Activated naive CD8-positive, alpha-beta T cell (primary cell): ENCODE measurements around the gene RS1.

Experiments used
- H3K27ac Mint-ChIP-seq: one replicate; pipeline ENCODE4 v1.8.0; 2021; ENCODE audit warnings: mixed read lengths
- H3K27me3 Mint-ChIP-seq: one replicate; pipeline ENCODE4 v1.8.0; 2021; ENCODE audit warnings: mixed read lengths
- H3K36me3 Mint-ChIP-seq: one replicate; pipeline ENCODE4 v1.8.0; 2021; ENCODE audit warnings: mixed read lengths
- H3K4me1 Mint-ChIP-seq: one replicate; pipeline ENCODE4 v1.8.0; 2021; ENCODE audit warnings: low read depth, mixed read lengths
- H3K4me3 Mint-ChIP-seq: one replicate; pipeline ENCODE4 v1.8.0; 2021; ENCODE audit warnings: mild to moderate bottlenecking, mixed read lengths
- H3K9me3 Mint-ChIP-seq: one replicate; pipeline ENCODE4 v1.8.0; 2021; ENCODE audit warnings: low read depth, mixed read lengths

Gene RS1

GRCh38 chrX:18643853-18644252, 28.1 kb downstream of the RS1 start:
- H3K9me3 Mint-ChIP-seq = no peaks in the 10 kb centered on the region
- no peaks in the 10 kb centered on the region for H3K4me1 Mint-ChIP-seq
- no peaks in the 10 kb centered on the region for H3K27me3 Mint-ChIP-seq
- H3K27ac Mint-ChIP-seq = no peak overlapping the region
- no peak overlapping the region for H3K4me3 Mint-ChIP-seq
- no peaks in the 10 kb centered on the region for H3K36me3 Mint-ChIP-seq

- Mint-ChIP-seq H3K36me3 (no peaks in the 10 kb centered on the region), H3K9me3 (no peaks in the 10 kb centered on the region), H3K4me1 (no peaks in the 10 kb centered on the region), H3K4me3 (no peak overlapping the region), H3K27me3 (no peaks in the 10 kb centered on the region), H3K27ac (no peak overlapping the region)
Observed at GRCh38 chrX:18643243-18643642, 28.7 kb downstream of the RS1 start.

DNA sequence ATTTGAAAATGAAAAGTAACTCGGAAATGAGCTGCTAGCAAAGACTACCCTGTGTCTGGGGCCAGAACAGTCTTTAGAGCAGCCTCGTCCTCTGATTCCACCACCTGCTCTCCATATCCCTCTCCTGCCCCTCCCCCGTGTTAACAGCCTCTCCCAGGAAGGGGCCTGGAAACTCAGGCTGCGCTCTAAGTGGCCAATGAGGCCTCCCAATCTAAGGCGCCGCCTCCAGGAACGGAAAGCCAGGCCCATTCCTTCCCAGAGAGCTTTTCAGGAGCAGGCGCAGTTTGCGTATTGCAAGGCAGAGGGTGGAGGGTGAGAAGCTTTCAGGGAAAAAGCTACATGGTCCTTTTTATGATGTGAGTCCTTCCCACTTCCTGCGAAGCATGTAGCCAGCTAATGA, 31.2 kb downstream of the RS1 start:
- no peaks in the 10 kb centered on the region for H3K9me3 Mint-ChIP-seq
- no peaks in the 10 kb centered on the region for H3K27me3 Mint-ChIP-seq
- no peak overlapping the region for H3K27ac Mint-ChIP-seq
- no peaks in the 10 kb centered on the region for H3K36me3 Mint-ChIP-seq
- no peaks in the 10 kb centered on the region for H3K4me1 Mint-ChIP-seq
- no peak overlapping the region for H3K4me3 Mint-ChIP-seq

DNA sequence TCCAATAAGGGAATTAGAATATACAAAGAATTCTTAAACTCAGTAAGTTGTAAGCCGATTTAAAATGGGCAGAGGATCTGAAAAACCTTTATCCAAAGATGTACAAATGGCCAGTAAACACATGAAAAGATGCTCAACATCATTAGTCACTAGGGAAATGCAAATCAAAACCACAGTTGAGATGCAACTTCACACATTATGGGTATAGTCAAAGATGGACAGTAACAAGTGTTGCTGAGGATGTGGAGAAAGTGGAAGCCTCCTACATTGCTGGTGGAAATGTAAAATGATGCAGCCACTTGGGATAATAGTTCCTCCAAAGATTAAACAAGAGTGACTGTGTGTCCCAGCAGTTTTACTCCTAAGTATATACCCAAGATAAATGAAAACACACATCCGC, 32.6 kb downstream of the RS1 start:
- H3K36me3 Mint-ChIP-seq = peaks cover 8% of the 10 kb centered on the region

DNA sequence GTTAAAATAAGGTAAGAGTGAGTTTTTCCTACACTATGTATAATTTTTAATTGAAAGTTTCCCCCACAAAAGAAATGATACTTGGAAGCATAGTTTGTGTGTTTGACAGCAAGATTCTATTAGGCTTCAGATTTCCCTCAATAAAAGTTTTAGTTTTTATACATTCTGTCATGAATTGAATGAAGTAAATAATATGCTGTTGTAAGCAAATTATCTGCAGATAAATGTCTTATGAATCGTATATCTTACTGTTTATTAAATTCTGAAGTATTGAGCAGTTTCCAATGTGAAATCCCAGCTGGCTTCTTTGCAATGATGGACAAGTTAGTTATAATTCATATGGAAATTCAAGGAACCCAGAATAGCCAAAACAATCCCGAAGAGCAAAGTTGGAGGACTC, 33.5 kb downstream of the RS1 start:
- Mint-ChIP-seq H3K4me1 (no peaks in the 10 kb centered on the region), H3K4me3 (no peak overlapping the region), H3K9me3 (no peaks in the 10 kb centered on the region), H3K27ac (no peak overlapping the region), H3K27me3 (no peaks in the 10 kb centered on the region), H3K36me3 (peaks cover 8% of the 10 kb centered on the region)

More for the DNA sequence above, 32.6 kb downstream of the RS1 start:
- no peak overlapping the region for H3K4me3 Mint-ChIP-seq
- H3K4me1 Mint-ChIP-seq = no peaks in the 10 kb centered on the region
- no peaks in the 10 kb centered on the region for H3K9me3 Mint-ChIP-seq
- no peaks in the 10 kb centered on the region for H3K27me3 Mint-ChIP-seq
- H3K27ac Mint-ChIP-seq = no peak overlapping the region

- H3K4me1 Mint-ChIP-seq = no peaks in the 10 kb centered on the region
- H3K27me3 Mint-ChIP-seq = no peaks in the 10 kb centered on the region
- H3K4me3 Mint-ChIP-seq = no peak overlapping the region
- H3K27ac Mint-ChIP-seq = no peak overlapping the region
- H3K9me3 Mint-ChIP-seq = no peaks in the 10 kb centered on the region
- peaks cover 8% of the 10 kb centered on the region for H3K36me3 Mint-ChIP-seq
Observed at GRCh38 chrX:18630934-18631333, 41.0 kb downstream of the RS1 start.

- H3K4me1 Mint-ChIP-seq = no peaks in the 10 kb centered on the region
- no peak overlapping the region for H3K4me3 Mint-ChIP-seq
- H3K27me3 Mint-ChIP-seq = no peaks in the 10 kb centered on the region
- H3K27ac Mint-ChIP-seq = no peak overlapping the region
- no peaks in the 10 kb centered on the region for H3K9me3 Mint-ChIP-seq
- no peaks in the 10 kb centered on the region for H3K36me3 Mint-ChIP-seq
Observed at GRCh38 chrX:18624599-18624998, 47.3 kb downstream of the RS1 start.

DNA sequence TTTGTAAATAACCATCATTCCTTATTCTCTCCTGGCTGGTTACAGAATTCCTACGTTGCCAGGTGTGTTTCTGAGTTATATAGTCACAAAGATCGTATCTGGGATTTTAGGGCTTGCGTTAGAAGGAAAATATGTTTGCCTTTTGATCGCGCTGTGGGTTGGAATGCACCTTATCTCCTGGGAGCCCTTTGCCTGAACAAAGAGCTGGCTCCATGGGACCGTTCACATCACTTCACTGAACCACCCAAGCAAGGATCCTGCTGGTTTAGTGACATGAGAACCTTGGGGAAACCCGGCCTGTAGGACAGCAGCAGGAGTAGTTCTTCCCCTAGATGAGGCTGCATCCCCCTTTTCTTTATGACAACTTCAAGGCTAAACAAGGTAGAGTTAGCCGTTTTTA, 51.6 kb downstream of the RS1 start:
- H3K4me1 Mint-ChIP-seq = no peaks in the 10 kb centered on the region
- H3K9me3 Mint-ChIP-seq = no peaks in the 10 kb centered on the region
- no peak overlapping the region for H3K27ac Mint-ChIP-seq
- no peak overlapping the region for H3K4me3 Mint-ChIP-seq
- no peaks in the 10 kb centered on the region for H3K27me3 Mint-ChIP-seq
- no peaks in the 10 kb centered on the region for H3K36me3 Mint-ChIP-seq

GRCh38 chrX:18619288-18619687, 52.6 kb downstream of the RS1 start:
- Mint-ChIP-seq H3K4me3 (no peak overlapping the region), H3K27me3 (no peaks in the 10 kb centered on the region), H3K27ac (no peak overlapping the region), H3K9me3 (no peaks in the 10 kb centered on the region), H3K36me3 (no peaks in the 10 kb centered on the region), H3K4me1 (no peaks in the 10 kb centered on the region)

DNA sequence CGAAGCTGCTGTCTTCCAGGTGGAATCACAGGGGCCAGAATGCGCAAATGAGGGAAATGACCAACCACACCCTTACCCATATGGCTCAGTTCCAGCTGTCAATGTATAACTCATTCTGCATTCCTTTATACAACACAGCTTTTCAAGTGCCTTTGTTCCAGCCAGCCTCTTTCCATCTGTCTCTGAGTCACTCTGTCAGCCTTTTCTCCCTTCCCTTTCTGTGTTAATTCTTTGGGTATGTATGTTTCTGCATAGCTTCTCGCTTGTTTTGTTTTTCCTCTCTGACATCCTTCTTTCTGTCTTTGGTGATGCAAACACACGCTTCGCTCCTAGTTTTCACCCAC, 54.5 kb downstream of the RS1 start:
- Mint-ChIP-seq H3K4me1 (no peaks in the 10 kb centered on the region), H3K27ac (no peak overlapping the region), H3K36me3 (no peaks in the 10 kb centered on the region), H3K4me3 (no peak overlapping the region), H3K9me3 (no peaks in the 10 kb centered on the region), H3K27me3 (no peaks in the 10 kb centered on the region)

- no peaks in the 10 kb centered on the region for H3K9me3 Mint-ChIP-seq
- H3K27ac Mint-ChIP-seq = no peak overlapping the region
- no peaks in the 10 kb centered on the region for H3K27me3 Mint-ChIP-seq
- no peaks in the 10 kb centered on the region for H3K4me1 Mint-ChIP-seq
- H3K4me3 Mint-ChIP-seq = no peak overlapping the region
- no peaks in the 10 kb centered on the region for H3K36me3 Mint-ChIP-seq
Observed at GRCh38 chrX:18616688-18617406, 55.1 kb downstream of the RS1 start.

DNA sequence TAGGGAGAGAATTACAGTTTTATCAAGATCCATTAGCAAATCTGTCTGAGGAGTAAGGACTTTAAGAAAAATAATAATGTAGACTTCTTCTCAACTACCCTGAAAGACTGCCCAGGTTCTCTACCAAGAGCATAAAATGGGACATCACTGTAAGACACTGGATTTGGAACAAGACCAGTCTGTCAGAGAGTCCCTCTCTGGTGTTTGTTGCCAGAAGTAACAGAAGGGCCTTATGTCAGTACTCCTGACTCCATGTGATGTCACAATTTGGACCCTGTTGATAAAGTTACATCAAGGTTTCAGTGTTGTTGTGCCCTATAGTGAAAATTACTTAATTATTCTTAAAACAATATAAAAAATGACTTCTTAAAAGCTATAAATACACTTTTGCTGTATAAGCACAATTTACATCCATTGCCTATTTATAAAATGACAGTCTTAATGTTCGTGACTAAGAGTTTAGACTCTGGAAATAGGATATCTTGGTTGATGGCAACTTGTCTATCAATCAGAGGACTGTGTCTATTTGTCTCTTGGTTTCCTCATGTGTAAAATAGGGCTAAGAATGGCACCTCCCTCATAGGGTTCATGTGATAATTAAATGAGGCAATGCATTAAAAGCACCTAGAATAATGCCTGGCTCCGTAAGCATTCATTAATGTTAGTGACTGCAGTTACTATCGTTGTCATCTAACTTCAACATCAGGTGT, 57.8 kb downstream of the RS1 start:
- no peaks in the 10 kb centered on the region for H3K27me3 Mint-ChIP-seq
- no peaks in the 10 kb centered on the region for H3K9me3 Mint-ChIP-seq
- H3K36me3 Mint-ChIP-seq = peaks cover 7% of the 10 kb centered on the region
- H3K27ac Mint-ChIP-seq = no peak overlapping the region
- no peak overlapping the region for H3K4me3 Mint-ChIP-seq
- H3K4me1 Mint-ChIP-seq = no peaks in the 10 kb centered on the region

DNA sequence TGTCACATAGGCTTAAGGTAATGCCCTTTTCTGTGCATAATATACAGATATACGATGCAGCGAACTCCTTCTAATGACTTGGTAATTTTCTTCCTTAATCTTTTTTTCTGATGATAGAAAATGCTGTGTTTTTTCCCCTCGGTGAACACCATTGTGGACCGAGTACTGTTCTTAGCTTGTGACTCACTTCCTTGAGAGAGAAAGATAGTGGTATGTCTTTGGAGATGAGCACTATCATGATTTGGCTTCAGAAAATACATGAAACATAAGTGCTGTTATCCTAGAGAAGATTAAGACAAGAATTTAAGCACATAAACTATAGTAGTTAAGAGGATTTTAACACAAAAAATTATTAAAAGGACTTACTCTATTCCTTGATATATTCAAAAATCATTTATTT, 63.9 kb downstream of the RS1 start:
- Mint-ChIP-seq H3K27me3 (no peaks in the 10 kb centered on the region), H3K36me3 (peaks cover 7% of the 10 kb centered on the region), H3K4me1 (no peaks in the 10 kb centered on the region), H3K9me3 (no peaks in the 10 kb centered on the region), H3K4me3 (no peak overlapping the region), H3K27ac (no peak overlapping the region)

GRCh38 chrX:18598413-18598812, 73.5 kb downstream of the RS1 start:
- H3K36me3 Mint-ChIP-seq = peaks cover 7% of the 10 kb centered on the region
- no peak overlapping the region for H3K27ac Mint-ChIP-seq
- H3K27me3 Mint-ChIP-seq = no peaks in the 10 kb centered on the region
- H3K4me1 Mint-ChIP-seq = no peaks in the 10 kb centered on the region
- H3K9me3 Mint-ChIP-seq = no peaks in the 10 kb centered on the region
- no peak overlapping the region for H3K4me3 Mint-ChIP-seq

DNA sequence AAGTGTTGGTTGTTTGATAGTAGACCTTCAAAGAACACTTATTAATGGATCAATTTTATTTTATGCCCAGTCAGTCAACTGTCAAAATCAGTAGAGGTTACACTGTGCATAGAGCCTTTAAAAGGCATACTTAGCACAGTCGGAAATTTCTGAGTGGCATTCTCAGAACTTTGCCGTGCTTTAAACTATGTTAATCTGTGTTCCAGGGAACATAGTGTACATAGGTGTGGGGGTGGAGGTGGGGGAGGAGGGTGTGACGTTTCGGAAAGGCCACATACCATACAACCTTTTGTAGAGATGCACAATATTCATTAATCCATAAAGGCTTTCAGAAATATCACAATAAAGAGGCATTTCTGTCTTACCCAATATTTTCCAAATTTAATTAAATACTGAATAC, 75.8 kb downstream of the RS1 start:
- Mint-ChIP-seq H3K4me1 (no peaks in the 10 kb centered on the region), H3K27me3 (no peaks in the 10 kb centered on the region), H3K9me3 (no peaks in the 10 kb centered on the region), H3K36me3 (peaks cover 12% of the 10 kb centered on the region), H3K4me3 (no peak overlapping the region), H3K27ac (no peak overlapping the region)

GRCh38 chrX:18594079-18594478, 77.8 kb downstream of the RS1 start:
- Mint-ChIP-seq H3K4me3 (no peak overlapping the region), H3K9me3 (no peaks in the 10 kb centered on the region), H3K4me1 (no peaks in the 10 kb centered on the region), H3K27ac (no peak overlapping the region), H3K27me3 (no peaks in the 10 kb centered on the region), H3K36me3 (peaks cover 11% of the 10 kb centered on the region)
